Measurements from ENCODE around the gene CACNA1C. TPM values are rescaled to one million over a fixed set of nuclear protein-coding genes. Genes with fewer than 3 reads are reported as not detected.

The CACNA1C gene
- polyA plus RNA-seq, 2 donors: 2.1 to 2.5 TPM

- 84 to 91% methylated on average over 7 of the region's 7 CpGs for WGBS, 2 donors
- no peaks in the 10 kb centered on the region for H3K27me3 ChIP-seq (ENCODE audit: control insufficient read depth in 1 of 2, insufficient read depth in 2 of 2, low read length in 2 of 2)
- H3K4me1 ChIP-seq (ENCODE audit: control insufficient read depth in 2 of 2, insufficient read depth in 2 of 2, low read length in 1 of 2): no peaks in the 10 kb centered on the region
- H3K9me3 ChIP-seq (ENCODE audit: control insufficient read depth in 2 of 2, insufficient read depth in 1 of 2, low read depth in 1 of 2, low read length in 1 of 2): no peaks in the 10 kb centered on the region
- no peak overlapping the region for H3K4me3 ChIP-seq (ENCODE audit: low read depth in 1 of 2, low read length in 2 of 2)
- no peak overlapping the region for H3K27ac ChIP-seq (ENCODE audit: low read depth in 2 of 2, low read length in 1 of 2)
- H3K36me3 ChIP-seq (ENCODE audit: control insufficient read depth in 2 of 2, insufficient read depth in 2 of 2, low read length in 1 of 2): no peaks in the 10 kb centered on the region
Measured at GRCh38 chr12:2356601-2357125, 303.9 kb downstream of the CACNA1C start.

- 45 to 53% methylated on average over 8 of the region's 8 CpGs for WGBS, 2 donors
- Histone ChIP-seq H3K27ac (ENCODE audit: low read depth in 2 of 2, low read length in 1 of 2) (no peak overlapping the region), H3K9me3 (ENCODE audit: control insufficient read depth in 2 of 2, insufficient read depth in 1 of 2, low read depth in 1 of 2, low read length in 1 of 2) (no peaks in the 10 kb centered on the region)
Measured at GRCh38 chr12:2358986-2359658, 306.3 kb downstream of the CACNA1C start.

DNA sequence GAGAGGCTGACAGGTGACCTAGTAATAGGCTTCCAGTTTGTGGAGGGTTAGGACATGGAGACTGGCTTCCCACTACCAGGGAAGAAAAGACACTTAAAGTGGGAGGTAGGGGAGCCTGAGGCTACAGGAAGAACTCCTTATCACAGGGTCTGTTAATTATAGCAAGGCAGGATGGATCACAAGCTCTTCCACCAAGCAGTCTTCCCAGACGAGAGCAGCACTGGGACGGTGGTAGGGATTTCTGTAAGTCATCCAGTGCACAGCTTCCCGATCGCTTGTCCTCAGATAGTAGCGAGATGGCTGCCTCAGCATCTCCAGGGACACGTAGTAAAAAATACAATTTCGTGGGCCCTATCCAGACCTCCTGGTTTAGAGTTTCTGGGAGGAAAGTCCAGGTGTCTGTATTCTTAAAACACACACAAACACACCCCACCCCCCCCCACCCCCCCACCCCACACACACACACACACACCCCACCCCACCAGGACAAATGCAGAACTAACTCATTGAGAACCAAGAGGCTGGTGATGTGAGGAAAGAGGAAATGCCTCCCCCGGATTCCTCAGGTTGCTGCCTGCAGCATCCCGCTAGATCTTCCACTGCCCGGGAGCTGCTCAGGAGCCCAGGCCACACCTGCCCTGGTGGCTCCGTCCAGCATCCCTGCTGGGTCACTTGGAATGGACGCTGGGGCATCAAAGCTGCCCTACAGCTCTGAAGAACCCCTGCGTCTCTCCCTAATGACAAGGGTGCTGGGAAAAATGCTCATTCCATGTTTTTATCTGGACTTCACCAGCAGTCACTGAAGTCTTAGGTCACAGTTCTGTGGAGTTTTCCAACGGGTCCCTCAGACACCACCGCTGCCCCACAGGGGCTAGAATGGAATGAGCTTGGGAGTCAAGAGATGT, 307.2 kb downstream of the CACNA1C start:
- no peaks in the 10 kb centered on the region for H3K9me3 ChIP-seq (ENCODE audit: control insufficient read depth in 2 of 2, insufficient read depth in 1 of 2, low read depth in 1 of 2, low read length in 1 of 2)
- H3K4me1 ChIP-seq (ENCODE audit: control insufficient read depth in 2 of 2, insufficient read depth in 2 of 2, low read length in 1 of 2): peaks cover 0 to 2% of the 10 kb centered on the region in 2 donors
- 78 to 81% methylated on average over 15 of the region's 15 CpGs for WGBS, 2 donors
- H3K4me3 ChIP-seq (ENCODE audit: low read depth in 1 of 2, low read length in 2 of 2): no peak overlapping the region
- no peaks in the 10 kb centered on the region for H3K27me3 ChIP-seq (ENCODE audit: control insufficient read depth in 1 of 2, insufficient read depth in 2 of 2, low read length in 2 of 2)
- no peak overlapping the region for H3K27ac ChIP-seq (ENCODE audit: low read depth in 2 of 2, low read length in 1 of 2)
- H3K36me3 ChIP-seq (ENCODE audit: control insufficient read depth in 2 of 2, insufficient read depth in 2 of 2, low read length in 1 of 2): no peaks in the 10 kb centered on the region

More at GRCh38 chr12:2358986-2359658, 306.3 kb downstream of the CACNA1C start:
- Histone ChIP-seq H3K4me1 (ENCODE audit: control insufficient read depth in 2 of 2, insufficient read depth in 2 of 2, low read length in 1 of 2) (peaks cover 0 to 2% of the 10 kb centered on the region in 2 donors), H3K4me3 (ENCODE audit: low read depth in 1 of 2, low read length in 2 of 2) (no peak overlapping the region), H3K36me3 (ENCODE audit: control insufficient read depth in 2 of 2, insufficient read depth in 2 of 2, low read length in 1 of 2) (no peaks in the 10 kb centered on the region), H3K27me3 (ENCODE audit: control insufficient read depth in 1 of 2, insufficient read depth in 2 of 2, low read length in 2 of 2) (no peaks in the 10 kb centered on the region)

DNA sequence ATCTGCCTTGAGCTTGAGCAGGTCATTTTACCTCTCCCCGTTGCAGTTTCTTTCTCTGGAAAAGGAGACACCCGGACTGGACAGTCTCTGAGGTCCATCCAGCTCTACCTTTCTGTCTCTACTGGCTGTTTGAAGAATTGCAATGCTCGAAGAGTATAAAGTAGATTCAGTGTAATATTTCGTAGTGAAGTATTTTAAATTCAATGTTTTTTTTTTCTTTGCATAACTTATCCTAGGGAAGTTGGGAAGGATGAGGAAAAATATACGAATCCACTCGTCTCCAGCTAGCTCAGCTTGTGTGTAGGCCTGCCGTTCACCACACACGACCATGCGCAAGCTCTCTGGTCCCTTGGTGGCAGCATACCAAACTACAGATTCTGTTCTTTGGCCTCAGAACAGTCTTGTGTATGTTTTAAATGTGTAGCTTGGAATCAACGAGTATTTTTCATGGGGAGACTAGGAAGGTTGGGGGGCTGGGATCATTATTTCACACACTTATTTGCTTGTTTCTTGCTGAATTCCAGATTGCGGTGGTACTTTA, 307.9 kb downstream of the CACNA1C start:
- peaks cover 0 to 2% of the 10 kb centered on the region in 2 donors for H3K4me1 ChIP-seq (ENCODE audit: control insufficient read depth in 2 of 2, insufficient read depth in 2 of 2, low read length in 1 of 2)
- H3K27ac ChIP-seq (ENCODE audit: low read depth in 2 of 2, low read length in 1 of 2): no peak overlapping the region
- H3K9me3 ChIP-seq (ENCODE audit: control insufficient read depth in 2 of 2, insufficient read depth in 1 of 2, low read depth in 1 of 2, low read length in 1 of 2): no peaks in the 10 kb centered on the region
- no peaks in the 10 kb centered on the region for H3K36me3 ChIP-seq (ENCODE audit: control insufficient read depth in 2 of 2, insufficient read depth in 2 of 2, low read length in 1 of 2)
- 83 to 89% methylated on average over 11 of the region's 11 CpGs for WGBS, 2 donors
- H3K4me3 ChIP-seq (ENCODE audit: low read depth in 1 of 2, low read length in 2 of 2): no peak overlapping the region
- H3K27me3 ChIP-seq (ENCODE audit: control insufficient read depth in 1 of 2, insufficient read depth in 2 of 2, low read length in 2 of 2): no peaks in the 10 kb centered on the region

DNA sequence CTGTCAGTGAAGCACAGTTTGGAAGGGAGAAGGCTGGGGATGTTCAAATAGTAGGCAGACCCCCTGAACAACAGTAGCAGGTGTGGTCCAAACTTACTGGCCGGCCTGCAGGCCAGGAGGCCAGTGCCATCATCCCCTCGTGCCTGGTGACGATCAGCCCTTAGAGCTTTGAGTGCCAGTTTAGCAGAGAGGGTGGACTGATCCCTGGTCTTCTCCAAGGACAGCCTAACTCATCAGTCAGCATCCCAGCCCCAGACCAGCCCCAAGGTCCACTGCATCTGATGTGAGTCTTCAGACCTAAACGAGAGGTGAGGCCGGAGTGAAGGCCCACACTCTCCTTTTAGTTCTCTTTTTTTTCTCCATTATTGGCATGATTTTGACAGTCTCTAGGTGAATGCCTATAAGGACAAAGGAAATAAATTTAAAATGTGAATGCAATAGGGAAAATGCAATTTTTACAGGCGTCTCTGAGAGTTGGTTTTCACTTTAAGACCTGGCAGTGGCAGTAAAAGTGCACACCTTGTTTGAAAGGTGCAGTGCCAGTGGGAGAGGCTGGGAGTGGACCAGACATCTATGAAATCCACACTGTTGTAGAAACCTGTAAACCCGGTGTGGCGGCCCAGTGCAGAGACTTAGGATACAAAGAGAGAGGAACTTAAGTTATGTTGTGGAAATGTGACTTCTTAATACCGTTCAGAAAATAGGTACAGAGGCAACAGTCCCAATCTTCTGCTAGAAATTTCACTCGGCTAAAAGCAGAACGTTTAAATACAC, 311.2 kb downstream of the CACNA1C start:
- Histone ChIP-seq H3K27me3 (ENCODE audit: control insufficient read depth in 1 of 2, insufficient read depth in 2 of 2, low read length in 2 of 2) (no peaks in the 10 kb centered on the region), H3K27ac (ENCODE audit: low read depth in 2 of 2, low read length in 1 of 2) (no peak overlapping the region), H3K9me3 (ENCODE audit: control insufficient read depth in 2 of 2, insufficient read depth in 1 of 2, low read depth in 1 of 2, low read length in 1 of 2) (no peaks in the 10 kb centered on the region), H3K4me1 (ENCODE audit: control insufficient read depth in 2 of 2, insufficient read depth in 2 of 2, low read length in 1 of 2) (peaks cover 0 to 2% of the 10 kb centered on the region in 2 donors), H3K4me3 (ENCODE audit: low read depth in 1 of 2, low read length in 2 of 2) (no peak overlapping the region), H3K36me3 (ENCODE audit: control insufficient read depth in 2 of 2, insufficient read depth in 2 of 2, low read length in 1 of 2) (no peaks in the 10 kb centered on the region)
- 80 to 86% methylated on average over 11 of the region's 11 CpGs for WGBS, 2 donors

DNA sequence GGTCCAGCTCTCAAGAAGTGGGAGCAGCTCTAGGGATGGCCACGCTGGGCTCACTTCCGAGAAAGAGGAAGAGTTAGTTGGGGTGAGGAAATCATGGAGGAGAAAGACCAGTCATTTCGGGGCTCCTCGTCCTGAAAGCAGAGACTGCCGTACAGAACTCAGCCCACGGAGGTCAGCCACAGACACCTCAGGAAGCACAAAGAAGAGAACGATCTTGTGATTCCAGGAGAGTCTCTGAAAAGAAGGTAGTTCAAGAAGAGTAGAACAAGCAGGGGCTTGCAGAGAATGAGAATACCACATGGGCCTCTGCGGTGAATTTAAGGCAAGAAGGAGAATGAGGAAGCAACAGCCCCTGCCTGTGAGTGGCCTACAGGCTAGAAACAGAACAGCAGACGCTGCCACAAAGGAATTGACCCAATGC, 311.9 kb downstream of the CACNA1C start:
- Histone ChIP-seq H3K27ac (ENCODE audit: low read depth in 2 of 2, low read length in 1 of 2) (no peak overlapping the region), H3K9me3 (ENCODE audit: control insufficient read depth in 2 of 2, insufficient read depth in 1 of 2, low read depth in 1 of 2, low read length in 1 of 2) (no peaks in the 10 kb centered on the region), H3K27me3 (ENCODE audit: control insufficient read depth in 1 of 2, insufficient read depth in 2 of 2, low read length in 2 of 2) (no peaks in the 10 kb centered on the region), H3K36me3 (ENCODE audit: control insufficient read depth in 2 of 2, insufficient read depth in 2 of 2, low read length in 1 of 2) (no peaks in the 10 kb centered on the region), H3K4me1 (ENCODE audit: control insufficient read depth in 2 of 2, insufficient read depth in 2 of 2, low read length in 1 of 2) (peaks cover 0 to 2% of the 10 kb centered on the region in 2 donors), H3K4me3 (ENCODE audit: low read depth in 1 of 2, low read length in 2 of 2) (no peak overlapping the region)
- 74 to 82% methylated on average over 9 of the region's 9 CpGs for WGBS, 2 donors

DNA sequence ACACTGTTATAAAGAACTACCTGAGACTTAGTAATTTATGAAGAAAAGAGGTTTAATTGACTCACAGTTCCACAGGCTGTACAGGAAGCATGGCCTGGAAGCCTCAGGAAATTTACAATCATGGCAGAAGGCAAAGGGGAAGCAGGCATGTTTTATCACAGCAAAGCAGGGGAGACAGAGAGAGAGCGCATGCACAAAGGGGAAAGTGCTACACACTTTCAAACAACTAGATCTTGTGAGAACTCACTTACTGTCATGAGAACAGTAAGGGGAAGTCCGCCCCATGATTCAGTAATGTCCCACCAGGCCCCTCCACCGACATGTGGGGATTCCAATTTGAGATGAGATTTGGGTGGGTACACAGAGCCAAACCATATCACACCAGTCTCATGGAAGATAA, 313.9 kb downstream of the CACNA1C start:
- H3K27me3 ChIP-seq (ENCODE audit: control insufficient read depth in 1 of 2, insufficient read depth in 2 of 2, low read length in 2 of 2): no peaks in the 10 kb centered on the region
- WGBS, 2 donors: 72 to 79% methylated on average over 3 of the region's 3 CpGs
- H3K4me3 ChIP-seq (ENCODE audit: low read depth in 1 of 2, low read length in 2 of 2): no peak overlapping the region
- no peak overlapping the region for H3K27ac ChIP-seq (ENCODE audit: low read depth in 2 of 2, low read length in 1 of 2)
- no peaks in the 10 kb centered on the region for H3K9me3 ChIP-seq (ENCODE audit: control insufficient read depth in 2 of 2, insufficient read depth in 1 of 2, low read depth in 1 of 2, low read length in 1 of 2)
- no peaks in the 10 kb centered on the region for H3K36me3 ChIP-seq (ENCODE audit: control insufficient read depth in 2 of 2, insufficient read depth in 2 of 2, low read length in 1 of 2)
- peaks cover 0 to 2% of the 10 kb centered on the region in 2 donors for H3K4me1 ChIP-seq (ENCODE audit: control insufficient read depth in 2 of 2, insufficient read depth in 2 of 2, low read length in 1 of 2)

GRCh38 chr12:2372178-2372577, 319.4 kb downstream of the CACNA1C start:
- Histone ChIP-seq H3K36me3 (ENCODE audit: control insufficient read depth in 2 of 2, insufficient read depth in 2 of 2, low read length in 1 of 2) (no peaks in the 10 kb centered on the region), H3K4me1 (ENCODE audit: control insufficient read depth in 2 of 2, insufficient read depth in 2 of 2, low read length in 1 of 2) (peaks cover 0 to 2% of the 10 kb centered on the region in 2 donors), H3K9me3 (ENCODE audit: control insufficient read depth in 2 of 2, insufficient read depth in 1 of 2, low read depth in 1 of 2, low read length in 1 of 2) (no peaks in the 10 kb centered on the region), H3K27ac (ENCODE audit: low read depth in 2 of 2, low read length in 1 of 2) (no peak overlapping the region), H3K27me3 (ENCODE audit: control insufficient read depth in 1 of 2, insufficient read depth in 2 of 2, low read length in 2 of 2) (no peaks in the 10 kb centered on the region), H3K4me3 (ENCODE audit: low read depth in 1 of 2, low read length in 2 of 2) (no peak overlapping the region)
- WGBS, 2 donors: 73 to 76% methylated on average over 6 of the region's 6 CpGs

GRCh38 chr12:2372735-2373134, 319.9 kb downstream of the CACNA1C start:
- Histone ChIP-seq H3K4me1 (ENCODE audit: control insufficient read depth in 2 of 2, insufficient read depth in 2 of 2, low read length in 1 of 2) (peaks cover 0 to 2% of the 10 kb centered on the region in 2 donors), H3K4me3 (ENCODE audit: low read depth in 1 of 2, low read length in 2 of 2) (no peak overlapping the region), H3K9me3 (ENCODE audit: control insufficient read depth in 2 of 2, insufficient read depth in 1 of 2, low read depth in 1 of 2, low read length in 1 of 2) (no peaks in the 10 kb centered on the region), H3K27me3 (ENCODE audit: control insufficient read depth in 1 of 2, insufficient read depth in 2 of 2, low read length in 2 of 2) (no peaks in the 10 kb centered on the region), H3K27ac (ENCODE audit: low read depth in 2 of 2, low read length in 1 of 2) (no peak overlapping the region), H3K36me3 (ENCODE audit: control insufficient read depth in 2 of 2, insufficient read depth in 2 of 2, low read length in 1 of 2) (no peaks in the 10 kb centered on the region)
- WGBS, 2 donors: 83 to 86% methylated on average over 12 of the region's 12 CpGs

Measured in esophagus (tissue), 2 donors.